Heart left ventricle (tissue), 16 donors: ENCODE measurements around the gene NGB. TPM values are rescaled to one million over a fixed set of nuclear protein-coding genes. Genes with fewer than 3 reads are reported as not detected.
"Not testable (repeated sequence)": the region's sequence is repeated elsewhere in the genome, so short reads cannot be mapped to it uniquely, and the experiment has no call there.

Experiments
- ATAC-seq, 4 donors: fragments of 200-7000 bp; cut with Tn5 transposase; one replicate each; pipeline ENCODE4 v1.9.1; 2020 to 2022; ENCODE audit warnings: moderate library complexity in 4 of 4, mild to moderate bottlenecking in 3 of 4, moderate number of reproducible peaks in 1 of 4
- DNase-seq, 5 donors: peaks; one replicate each; pipeline ENCODE4 v3.0.0-alpha.2; 2020
- H3K27ac ChIP-seq, 12 donors: fragments of 200-600 bp; sonication (generic) in 4 of 12; one replicate each; pipeline versions ENCODE4 v1.5.0 to v1.8.0; 2016 to 2022; ENCODE audit warnings: mild to moderate bottlenecking in 2 of 12
- H3K27me3 ChIP-seq, 9 donors: fragments of 200-600 bp; sonication (generic) in 2 of 9; one replicate each; pipeline versions ENCODE4 v1.5.1 to v1.8.0; 2016 to 2022; ENCODE audit warnings: mild to moderate bottlenecking in 3 of 9
- H3K36me3 ChIP-seq, 9 donors: fragments of 200-600 bp; sonication (generic) in 2 of 9; one replicate each; pipeline versions ENCODE4 v1.5.0 to v1.8.0; 2018 to 2022; ENCODE audit warnings: mild to moderate bottlenecking in 2 of 9
- H3K4me1 ChIP-seq, 12 donors: fragments of 200-600 bp; sonication (generic) in 4 of 12; one replicate each; pipeline versions ENCODE4 v1.5.0 to v1.8.0; 2016 to 2022; ENCODE audit warnings: mild to moderate bottlenecking in 3 of 12
- H3K4me3 ChIP-seq, 12 donors: fragments of 200-600 bp; sonication (generic) in 4 of 12; one replicate each; pipeline versions ENCODE4 v1.5.0 to v1.8.0; 2017 to 2022; ENCODE audit warnings: mild to moderate bottlenecking in 9 of 12, moderate library complexity in 4 of 12
- H3K9me3 ChIP-seq, 12 donors: fragments of 200-600 bp; sonication (generic) in 4 of 12; one replicate each; pipeline versions ENCODE4 v1.5.0 to v1.8.0; 2016 to 2022; ENCODE audit warnings: mild to moderate bottlenecking in 1 of 12
- POLR2A ChIP-seq, 2 donors: fragments of 450-650 bp; IDR thresholded peaks; one replicate each; pipeline ENCODE4 v1.6.1; 2017; ENCODE audit warnings: antibody characterized with exemption in 2 of 2, mild to moderate bottlenecking in 2 of 2, moderate library complexity in 2 of 2
- WGBS, 4 donors: extraction: QIAGEN DNeasy Blood & Tissue Kit in 2 of 4; methylation state at CpG; one replicate each; pipeline versions ENCODE4 v1.1.5 to v1.1.7; 2013 to 2018; 5-methylcytosine and 5-hydroxymethylcytosine counted together
- intact Hi-C, 10 donors: fragments of 100-400 bp; cut with DNase I; formaldehyde crosslinking; loops; one replicate each; pipeline versions ENCODE4 v1.11.1 to v1.14.2; 2022
- long read RNA-seq, 3 donors: library from polyadenylated mRNA; unstranded; transcript quantifications; one replicate each; pipeline ENCODE4 v2.0.0, GENCODE V29; 2020 to 2021
- polyA plus RNA-seq, 2 donors: library from polyadenylated mRNA; stranded (reverse); fragments of 200-250 nt; gene quantifications; one replicate each; pipeline ENCODE4 v1.2.3, GENCODE V29; 2013
- total RNA-seq, 9 donors: library from RNA; depleted of rRNA in 2 of 9; stranded (reverse); fragments of >200 nt in 2 of 9; fragmentation: NEBNext Ultra II Directional in 3 of 9; extraction: Animal tissue kit (Norgen Biotek cat#: 25700) in 3 of 9; gene quantifications; one replicate each; pipeline versions ENCODE4 v1.1.0 to v1.2.4, GENCODE V29; 2016 to 2023
- TF ChIP-seq, protein P1 (sequence below), 12 donors: fragments of 200-600 bp; sonication (generic) in 4 of 12; IDR thresholded peaks; one replicate each; pipeline versions ENCODE4 v1.5.0 to v1.8.0; 2018 to 2022; ENCODE audit warnings: antibody characterized with exemption in 12 of 12, mild to moderate bottlenecking in 5 of 12
- donor health status: ischemic (EF 13 %, LVEDD 7.1; RV severe dilation, severe dysfunction).
- donor health status: healthy with polysubstance abuse.
- donor health status: DM: no; HTN: yes; CAD: no.
- donor health status: DM: no; HTN: no; CAD: no.
- donor health status: ischemic (EF 25% LVEDD 6.9; RV normal size, moderate dysfunction).
- donor health status: ischemic (EF 25% LVEDD 5.7; RV mildly dilated, moderate dysfunction).
- donor health status: healthy.
- donor health status: DM: yes; HTN: yes; CAD: no.
- donor health status: ischemic (EF 35%, LVEDD 5.7; RV mildly dilated, moderate dysfunction).
- donor health status: nonischemic (EF 11% LVEDD 7.7; RV severe dilation, severe dysfunction).
- donor health status: DM: yes; HTN: yes; CAD: no.
- donor health status: PGD.
- donor health status: ischemic (EF 29% LVEDD 5.4; RV normal size, mild dysfunction).
- donor health status: nonischemic (EF 23%, LVEDD 6.1; RV moderate dilation, normal function).

Gene NGB, protein sequence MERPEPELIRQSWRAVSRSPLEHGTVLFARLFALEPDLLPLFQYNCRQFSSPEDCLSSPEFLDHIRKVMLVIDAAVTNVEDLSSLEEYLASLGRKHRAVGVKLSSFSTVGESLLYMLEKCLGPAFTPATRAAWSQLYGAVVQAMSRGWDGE
- not detected for total RNA-seq
- polyA plus RNA-seq, result not detected
- long read RNA-seq, donor 1, result 0 reads
- long read RNA-seq, donor 2, result 0 reads
- long read RNA-seq, donor 3, result 0 reads

GRCh38 chr14:77271113-77271710 is at the start of gene NGB:
TSS of gene NGB (minus strand) at chr14:77271206. CDS start at chr14:77270937, 269 bp downstream.
- DNase-seq, result no peak
- H3K27ac ChIP-seq, result no peak within 1 kb of the TSS
- H3K36me3 ChIP-seq, result peaks cover 0 to 2% (median 0%) of the 10 kb centered on the region in 9 donors
- H3K9me3 ChIP-seq, result peaks cover 0 to 15% (median 3%) of the 10 kb centered on the region in 12 donors
- intact Hi-C loops, result no loop called here
- 12 to 29% (median 18%) methylated on average over 5 to 38 of the region's 38 CpGs for WGBS, 4 donors
- TF ChIP-seq POLR2A (IDR thresholded peaks at IDR 0.05), result no peak
- TF ChIP-seq, protein P1, sequence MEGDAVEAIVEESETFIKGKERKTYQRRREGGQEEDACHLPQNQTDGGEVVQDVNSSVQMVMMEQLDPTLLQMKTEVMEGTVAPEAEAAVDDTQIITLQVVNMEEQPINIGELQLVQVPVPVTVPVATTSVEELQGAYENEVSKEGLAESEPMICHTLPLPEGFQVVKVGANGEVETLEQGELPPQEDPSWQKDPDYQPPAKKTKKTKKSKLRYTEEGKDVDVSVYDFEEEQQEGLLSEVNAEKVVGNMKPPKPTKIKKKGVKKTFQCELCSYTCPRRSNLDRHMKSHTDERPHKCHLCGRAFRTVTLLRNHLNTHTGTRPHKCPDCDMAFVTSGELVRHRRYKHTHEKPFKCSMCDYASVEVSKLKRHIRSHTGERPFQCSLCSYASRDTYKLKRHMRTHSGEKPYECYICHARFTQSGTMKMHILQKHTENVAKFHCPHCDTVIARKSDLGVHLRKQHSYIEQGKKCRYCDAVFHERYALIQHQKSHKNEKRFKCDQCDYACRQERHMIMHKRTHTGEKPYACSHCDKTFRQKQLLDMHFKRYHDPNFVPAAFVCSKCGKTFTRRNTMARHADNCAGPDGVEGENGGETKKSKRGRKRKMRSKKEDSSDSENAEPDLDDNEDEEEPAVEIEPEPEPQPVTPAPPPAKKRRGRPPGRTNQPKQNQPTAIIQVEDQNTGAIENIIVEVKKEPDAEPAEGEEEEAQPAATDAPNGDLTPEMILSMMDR (IDR thresholded peaks at IDR 0.05), result no peak
- peaks cover 9 to 48% (median 30%) of the 10 kb centered on the region in 9 donors for H3K27me3 ChIP-seq
- ATAC-seq, result no peak
- H3K4me3 ChIP-seq, result peak within 1 kb of the TSS in 1 of 12 donors; percentile 16
- peaks cover 0 to 11% (median 0%) of the 10 kb centered on the region in 12 donors for H3K4me1 ChIP-seq

DNA sequence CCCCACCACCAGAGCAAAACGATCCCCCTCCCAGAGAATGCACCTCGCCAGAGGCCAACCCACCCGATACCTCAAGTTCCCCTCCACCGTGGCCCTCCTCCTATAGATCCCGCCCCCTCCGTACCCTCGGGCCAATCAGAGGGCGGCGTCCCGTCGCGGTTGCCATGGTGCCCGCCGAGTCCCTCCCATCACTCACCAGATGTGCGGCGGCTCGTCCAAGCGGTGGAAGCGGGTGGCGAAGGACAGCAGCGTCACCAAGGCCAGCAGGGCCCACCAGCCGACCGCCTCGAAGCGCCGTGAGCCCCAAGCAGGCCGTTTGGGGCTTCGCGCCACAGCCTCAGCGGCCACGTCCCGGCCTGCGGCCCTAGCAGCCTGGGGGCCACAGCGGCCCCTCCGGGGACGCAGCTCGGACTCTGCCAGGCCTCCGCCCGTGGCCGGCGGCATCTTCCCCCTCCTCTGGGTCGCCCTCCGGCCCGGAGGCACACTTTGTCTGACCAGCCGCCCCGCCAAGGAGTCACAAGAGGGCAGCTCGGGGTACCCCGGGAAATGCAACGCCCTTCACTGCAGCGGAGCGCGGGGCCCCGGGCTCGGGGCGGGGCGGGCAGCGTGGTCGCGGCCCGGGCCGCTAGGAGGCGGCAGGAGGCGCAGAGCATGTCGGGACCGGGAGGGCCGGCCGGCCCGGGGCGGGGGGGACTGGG is 49.4 kb upstream of the NGB start, which contains the start of gene POMT2:
Gene POMT2, minus strand, starts transcription at position 646 of the 698 bp plus-strand sequence. Its CDS starts 202 bp downstream, at position 444.
- intact Hi-C loops, result loop anchor here in 7 of 10 donors (2.0 to 5.0 kb wide), 4 partner anchors 56 to 137 kb away; partner anchors contain the start of genes SAMD15 (in 5 of the 7), TMED8 (in 5 of the 7), VIPAS39 (in 5 of the 7) and AHSA1 (in 4 of the 7)
- ATAC-seq, result peak; percentile 62 to 86 (median 80)
- Histone ChIP-seq H3K27ac (peak within 1 kb of the TSS; percentile 92 to 99 (median 96)), H3K36me3 (no peaks in the 10 kb centered on the region), H3K4me3 (peak within 1 kb of the TSS; percentile 79 to 99 (median 90)), H3K9me3 (no peaks in the 10 kb centered on the region), H3K27me3 (no peaks in the 10 kb centered on the region), H3K4me1 (peaks cover 0 to 37% (median 17%) of the 10 kb centered on the region in 12 donors)
- DNase-seq, result peak; percentile 94 to 98 (median 96)
- peak in 1 of 2 donors; percentile 80 for TF ChIP-seq POLR2A (IDR thresholded peaks at IDR 0.05)
- TF ChIP-seq, protein P1 (IDR thresholded peaks at IDR 0.05), result peak; percentile 18 to 70 (median 54)
- 0 to 1% (median 0%) methylated on average over 24 to 69 of the region's 69 CpGs for WGBS, 4 donors

DNA sequence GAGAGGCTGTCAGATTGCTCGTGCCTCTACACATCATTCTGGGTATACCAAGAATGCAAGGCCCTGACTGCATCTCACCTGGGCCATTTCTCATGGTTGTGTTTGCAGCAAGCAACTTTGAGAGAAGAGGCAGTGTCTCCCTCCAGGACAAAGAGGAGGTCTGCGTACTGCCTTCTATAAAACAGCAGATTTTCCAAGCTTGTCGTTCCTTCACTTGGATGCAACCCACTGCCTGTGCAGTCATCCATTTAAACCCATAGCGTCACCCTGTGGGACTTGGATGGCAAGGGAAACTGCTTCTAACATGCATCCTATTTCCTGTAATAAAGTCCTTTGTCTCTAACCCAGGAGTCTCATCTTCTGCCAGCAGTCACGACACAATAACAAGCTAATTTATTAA is 48.4 kb upstream of the NGB start:
- H3K9me3 ChIP-seq, result no peaks in the 10 kb centered on the region
- ATAC-seq, result no peak
- TF ChIP-seq, protein P1 (IDR thresholded peaks at IDR 0.05), result no peak
- no peak for TF ChIP-seq POLR2A (IDR thresholded peaks at IDR 0.05)
- 51 to 65% (median 57%) methylated on average over 5 of the region's 5 CpGs for WGBS, 4 donors
- peak overlapping the region in 1 of 12 donors; percentile 87 for H3K4me3 ChIP-seq
- intact Hi-C loops, result loop anchor here in 7 of 10 donors (5.0 to 10.0 kb wide), 6 partner anchors 162 to 447 kb away; no protein-coding TSS in a partner anchor
- H3K27ac ChIP-seq, result no peak overlapping the region
- peaks cover 0 to 47% (median 24%) of the 10 kb centered on the region in 12 donors for H3K4me1 ChIP-seq
- DNase-seq, result no peak
- no peaks in the 10 kb centered on the region for H3K27me3 ChIP-seq
- no peaks in the 10 kb centered on the region for H3K36me3 ChIP-seq

- H3K9me3 ChIP-seq, H3K4me3 ChIP-seq, H3K27ac ChIP-seq, H3K36me3 ChIP-seq, DNase-seq, H3K27me3 ChIP-seq, ATAC-seq: not testable (repeated sequence)
- WGBS, 4 donors, result 96 to 97% (median 96%) methylated on average over 11 of the region's 11 CpGs
- intact Hi-C loops, result loop anchor here in 7 of 10 donors (5.0 to 10.0 kb wide), 6 partner anchors 161 to 446 kb away; no protein-coding TSS in a partner anchor
- peaks cover 0 to 53% (median 25%) of the 10 kb centered on the region in 12 donors for H3K4me1 ChIP-seq
These were observed 47.8 kb upstream of the NGB start for GRCh38 chr14:77318756-77319155.
